Activated B cell treated with CpG ODN at 0.5 μM for 24 hours (primary cell): ENCODE measurements around the gene TTC39A. TPM values are rescaled to one million over a fixed set of nuclear protein-coding genes. Genes with fewer than 3 reads are reported as not detected.

ENCODE experiments used
- ATAC-seq: fragments of 200-7000 bp; cut with Tn5 transposase; one replicate; pipeline ENCODE4 v1.10.0; 2021; ENCODE audit warnings: low read depth, mild to moderate bottlenecking, moderate library complexity
- CTCF ChIA-PET: fragments of 350-600 bp; sonication (Branson Sonifier 250); formaldehyde crosslinking; loops from one replicate; lab custom pipeline; 2021; ENCODE audit warnings: antibody characterized with exemption; lab: Charles Lee
- POLR2A ChIA-PET: fragments of 350-600 bp; sonication (Branson Sonifier 250); formaldehyde crosslinking; loops from one replicate; lab custom pipeline; 2021; ENCODE audit warnings: antibody characterized with exemption; lab: Charles Lee
- DNase-seq: peaks from one replicate; pipeline ENCODE4 v3.0.0; 2022
- H3K27ac Mint-ChIP-seq: one replicate; pipeline ENCODE4 v1.8.0; 2020; ENCODE audit warnings: mixed read lengths
- H3K27me3 Mint-ChIP-seq: one replicate; pipeline ENCODE4 v1.8.0; 2021; ENCODE audit warnings: mixed read lengths
- H3K36me3 Mint-ChIP-seq: one replicate; pipeline ENCODE4 v1.8.0; 2021; ENCODE audit warnings: low read depth, mixed read lengths
- H3K4me1 Mint-ChIP-seq: one replicate; pipeline ENCODE4 v1.8.0; 2021; ENCODE audit warnings: mixed read lengths
- H3K4me3 Mint-ChIP-seq: one replicate; pipeline ENCODE4 v1.8.0; 2020; ENCODE audit warnings: mild to moderate bottlenecking, mixed read lengths
- H3K9me3 Mint-ChIP-seq: one replicate; pipeline ENCODE4 v1.8.0; 2020; ENCODE audit warnings: mixed read lengths
- CTCF ChIP-seq: fragments of 200-600 bp; IDR thresholded peaks from one replicate; pipeline ENCODE4 v1.8.0; 2022; ENCODE audit warnings: antibody characterized with exemption, mild to moderate bottlenecking
- intact Hi-C: fragments of 100-400 bp; cut with micrococcal nuclease; formaldehyde crosslinking; loops from one replicate; pipeline ENCODE4 v1.15.1; 2024
- total RNA-seq: library from RNA; stranded (reverse); gene quantifications from 2 replicates; pipeline ENCODE4 v1.2.3, GENCODE V29; 2022

Gene TTC39A
- total RNA-seq, 1 donor from 2014 or later: 0.38 TPM

GRCh38 chr1:51240084-51240483, 90.3 kb downstream of the TTC39A start:
- H3K4me1 Mint-ChIP-seq: peaks cover 20% of the 10 kb centered on the region
- DNase-seq: no peak
- H3K27me3 Mint-ChIP-seq: no peaks in the 10 kb centered on the region
- H3K36me3 Mint-ChIP-seq: peaks cover 10% of the 10 kb centered on the region
- TF ChIP-seq CTCF: no peak
- H3K4me3 Mint-ChIP-seq: no peak overlapping the region
- intact Hi-C loops: no loop called here
- ATAC-seq: no peak
- POLR2A ChIA-PET: no interaction called here
- CTCF ChIA-PET: interaction anchor here (1.0 kb wide), 1 partner anchor 49 kb away, joined by 3 read pairs; no protein-coding TSS in a partner anchor
- H3K27ac Mint-ChIP-seq: no peak overlapping the region
- no peaks in the 10 kb centered on the region for H3K9me3 Mint-ChIP-seq

- ATAC-seq (no peak), DNase-seq (no peak)
- Mint-ChIP-seq H3K4me3 (no peak overlapping the region), H3K27me3 (no peaks in the 10 kb centered on the region), H3K36me3 (peaks cover 4% of the 10 kb centered on the region), H3K4me1 (peaks cover 29% of the 10 kb centered on the region), H3K9me3 (no peaks in the 10 kb centered on the region), H3K27ac (no peak overlapping the region)
- TF ChIP-seq CTCF: no peak
- ChIA-PET CTCF (no interaction called here), POLR2A (no interaction called here)
- intact Hi-C loops: loop anchor here (5.0 to 10.0 kb wide), 4 partner anchors 279 to 819 kb away; partner anchors contain the start of genes BTF3L4, EPS15, NRDC and TXNDC12
Measured at GRCh38 chr1:51238034-51238403, 92.3 kb downstream of the TTC39A start.

GRCh38 chr1:51237351-51238033, 92.9 kb downstream of the TTC39A start:
- ChIA-PET CTCF (no interaction called here), POLR2A (no interaction called here)
- DNase-seq (no peak), ATAC-seq (no peak)
- intact Hi-C loops: loop anchor here (5.0 to 10.0 kb wide), 4 partner anchors 280 to 820 kb away; partner anchors contain the start of genes BTF3L4, EPS15, NRDC and TXNDC12
- TF ChIP-seq CTCF: no peak
- Mint-ChIP-seq H3K27ac (no peak overlapping the region), H3K36me3 (peaks cover 4% of the 10 kb centered on the region), H3K4me1 (peaks cover 29% of the 10 kb centered on the region), H3K4me3 (no peak overlapping the region), H3K27me3 (no peaks in the 10 kb centered on the region), H3K9me3 (no peaks in the 10 kb centered on the region)

Other genes with a start within 250 kb of the TTC39A start
- gene C1orf185, start 228.3 kb downstream of the TTC39A start, total RNA-seq: not detected in 2 replicates
- 15.3 and 17.1 TPM in 2 replicates for gene RNF11, start 94.3 kb downstream of the TTC39A start, total RNA-seq
- gene EPS15, start 188.7 kb upstream of the TTC39A start, total RNA-seq: 150 and 151 TPM in 2 replicates